BJ (cell line): ENCODE measurements around the gene ENHO. TPM values are rescaled to one million over a fixed set of nuclear protein-coding genes. Genes with fewer than 3 reads are reported as not detected.

ENCODE experiments used
- CTCF ChIA-PET: fragments of 350-600 bp; formaldehyde crosslinking; extraction: SDS; loops from one replicate; lab custom pipeline; 2021; ENCODE audit warnings: antibody characterized with exemption, inconsistent platforms; lab: Yijun Ruan, JAX
- POLR2A ChIA-PET: fragments of 300-600 bp; sonication (Branson Sonifier 250); formaldehyde crosslinking; extraction: SDS; loops from one replicate; lab custom pipeline; 2021; ENCODE audit warnings: antibody characterized with exemption; lab: Charles Lee
- DNase-seq: peaks from one replicate; pipeline ENCODE4 v3.0.0-alpha.2; 2011; ENCODE audit warnings: low read depth
- H3K27me3 ChIP-seq: 2 replicates; pipeline ENCODE4 v1.6.0; 2011; ENCODE audit warnings: low read length; ENCODE audit not compliant: control insufficient read depth, insufficient read depth
- H3K36me3 ChIP-seq: 2 replicates; pipeline ENCODE4 v1.5.1; 2011; ENCODE audit warnings: low read length; ENCODE audit not compliant: control insufficient read depth, insufficient read depth
- H3K4me3 ChIP-seq: 2 replicates; pipeline ENCODE4 v1.5.1; 2011; ENCODE audit warnings: low read depth, mild to moderate bottlenecking, control low read depth, low read length
- CTCF ChIP-seq: IDR thresholded peaks from 2 replicates; pipeline ENCODE4 v1.5.1; 2011; ENCODE audit warnings: low read depth, mild to moderate bottlenecking, control low read depth, inconsistent platforms, low read length, moderate library complexity; ENCODE audit not compliant: insufficient read depth
- polyA plus RNA-seq: library from polyadenylated mRNA; depleted of rRNA; stranded (reverse); fragments of >200 nt; gene quantifications from 2 replicates; pipeline ENCODE4 v1.2.3, GENCODE V29; 2011

The ENHO gene
- polyA plus RNA-seq, 1 experiment: 0.11 TPM

DNA sequence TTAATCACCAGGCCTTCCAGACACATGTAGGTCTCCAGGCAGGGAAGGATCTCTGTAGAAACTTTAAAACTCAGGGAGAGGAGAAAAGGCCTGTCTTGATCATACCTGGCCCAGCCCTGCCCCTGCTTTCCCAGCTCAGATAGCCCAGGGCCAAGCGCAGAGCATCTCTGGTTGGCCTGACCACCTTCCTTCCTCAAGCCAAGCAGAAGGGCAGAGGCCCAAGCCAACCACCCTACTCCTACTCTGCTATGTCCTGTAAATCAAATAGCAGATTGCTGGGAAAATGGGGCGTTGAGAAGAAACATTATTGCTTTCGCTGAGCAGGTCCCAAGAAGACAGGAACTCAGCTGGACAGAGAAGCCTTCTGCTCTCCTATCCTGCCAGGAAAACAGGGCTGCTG lies 14.3 kb downstream of the ENHO start:
- ChIA-PET CTCF (interaction anchor here (1.0 kb wide), 1 partner anchor 129 kb away, joined by 4 read pairs; no protein-coding TSS in a partner anchor), POLR2A (no interaction called here)
- Histone ChIP-seq H3K27me3 (peaks cover 11% of the 10 kb centered on the region), H3K36me3 (no peaks in the 10 kb centered on the region), H3K4me3 (no peak overlapping the region)
- no peak for TF ChIP-seq CTCF
- no peak for DNase-seq

- no peak for DNase-seq
- ChIA-PET CTCF (interaction anchor here (1.0 to 2.7 kb wide), 3 partner anchors 14 to 128 kb away, joined by 3 to 10 read pairs (median 4); no protein-coding TSS in a partner anchor), POLR2A (no interaction called here)
- TF ChIP-seq CTCF: no peak
- Histone ChIP-seq H3K36me3 (no peaks in the 10 kb centered on the region), H3K27me3 (peaks cover 11% of the 10 kb centered on the region), H3K4me3 (no peak overlapping the region)
Measured at GRCh38 chr9:34507966-34508365, 14.8 kb downstream of the ENHO start.

- no peak for TF ChIP-seq CTCF
- ChIA-PET CTCF (interaction anchor here (0.5 to 2.7 kb wide), 4 partner anchors 13 to 104 kb away, joined by 3 to 10 read pairs (median 4); no protein-coding TSS in a partner anchor), POLR2A (no interaction called here)
- Histone ChIP-seq H3K27me3 (peaks cover 12% of the 10 kb centered on the region), H3K4me3 (no peak overlapping the region), H3K36me3 (no peaks in the 10 kb centered on the region)
- no peak for DNase-seq
Measured at GRCh38 chr9:34507556-34507955, 15.2 kb downstream of the ENHO start.

DNA sequence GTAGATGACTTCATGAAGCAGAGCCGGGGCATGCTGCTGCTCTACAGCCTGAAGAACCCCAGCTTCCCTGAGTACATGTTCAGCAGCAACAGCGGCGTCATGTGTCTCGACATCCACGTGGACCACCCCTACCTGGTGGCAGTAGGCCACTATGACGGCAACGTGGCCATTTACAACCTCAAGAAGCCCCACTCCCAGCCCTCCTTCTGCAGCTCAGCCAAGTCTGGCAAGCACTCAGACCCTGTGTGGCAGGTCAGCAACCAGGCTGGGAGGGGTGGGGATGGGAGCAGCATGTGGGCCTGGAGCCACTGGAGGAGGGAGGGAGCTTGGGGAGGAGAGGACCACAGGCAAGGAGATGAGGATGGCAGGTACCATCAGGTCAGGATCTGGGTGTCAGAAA lies 16.2 kb downstream of the ENHO start:
- H3K36me3 ChIP-seq: no peaks in the 10 kb centered on the region
- POLR2A ChIA-PET: no interaction called here
- no peak for TF ChIP-seq CTCF
- no peak for DNase-seq
- H3K27me3 ChIP-seq: peaks cover 9% of the 10 kb centered on the region
- CTCF ChIA-PET: interaction anchor here (1.1 to 2.7 kb wide), 3 partner anchors 40 to 103 kb away, joined by 3 to 10 read pairs (median 4); no protein-coding TSS in a partner anchor
- H3K4me3 ChIP-seq: no peak overlapping the region

DNA sequence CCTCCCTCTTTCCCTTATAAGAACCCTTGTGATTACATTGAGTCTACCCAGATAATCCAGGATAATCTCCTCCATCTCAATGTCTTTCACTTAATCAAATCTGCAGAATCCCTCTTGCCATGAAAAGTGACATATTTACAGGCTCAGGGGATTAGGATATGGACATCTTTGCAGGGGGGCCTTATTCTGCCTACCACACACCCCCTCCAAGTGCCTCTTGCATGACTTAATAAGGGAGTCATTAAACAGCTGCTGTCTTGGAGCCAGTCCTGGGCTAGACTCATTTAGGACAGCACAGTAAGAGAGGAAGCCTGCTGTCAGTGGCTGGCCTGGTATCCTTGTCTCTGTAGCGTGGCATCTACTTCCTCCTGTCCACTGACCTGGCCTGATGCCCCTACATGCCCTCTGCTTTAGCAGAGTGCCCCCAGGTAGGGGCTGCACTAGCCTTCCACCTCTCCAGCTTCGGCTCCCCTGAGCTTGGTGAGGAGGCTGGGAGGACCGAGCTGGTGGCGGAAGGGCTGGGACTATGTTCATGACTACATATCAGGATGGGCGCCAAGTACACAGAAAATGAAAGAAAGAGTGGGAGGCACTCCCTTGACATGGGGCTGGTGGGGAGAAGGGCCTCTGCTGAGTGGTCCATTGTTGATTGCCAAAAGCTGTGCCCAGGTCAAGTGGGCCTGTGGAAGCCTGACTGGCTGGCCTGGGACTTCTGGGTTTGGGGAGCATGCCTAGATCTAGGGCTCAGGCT lies 17.2 kb downstream of the ENHO start:
- TF ChIP-seq CTCF: no peak
- no peak overlapping the region for H3K4me3 ChIP-seq
- no peak for DNase-seq
- ChIA-PET CTCF (interaction anchor here (0.8 to 2.7 kb wide), 4 partner anchors 41 to 102 kb away, joined by 3 to 10 read pairs (median 6); no protein-coding TSS in a partner anchor), POLR2A (no interaction called here)
- peaks cover 9% of the 10 kb centered on the region for H3K27me3 ChIP-seq
- H3K36me3 ChIP-seq: no peaks in the 10 kb centered on the region
